Sigmoid colon (tissue), 7 donors: Measurements from ENCODE around the gene DBT. TPM values are rescaled to one million over a fixed set of nuclear protein-coding genes. Genes with fewer than 3 reads are reported as not detected.
A peak's percentile ranks its signal among the peaks of the same experiment; 100 is the strongest.

Source experiments
- DNase-seq: peaks from one replicate; pipeline ENCODE4 v3.0.0-alpha.2; 2019
- H3K27ac ChIP-seq, 4 donors: fragments of 200-600 bp; sonication (generic); one replicate each; pipeline ENCODE4 v1.5.1; 2016 to 2019; ENCODE audit warnings: mild to moderate bottlenecking in 1 of 4
- H3K27me3 ChIP-seq, 3 donors: fragments of 200-600 bp; sonication (generic); one replicate each; pipeline ENCODE4 v1.5.1; 2019; ENCODE audit warnings: mild to moderate bottlenecking in 1 of 3
- H3K36me3 ChIP-seq, 4 donors: fragments of 200-600 bp; sonication (generic); one replicate each; pipeline ENCODE4 v1.5.1; 2016 to 2019
- H3K4me1 ChIP-seq, 4 donors: fragments of 200-600 bp; sonication (generic); one replicate each; pipeline ENCODE4 v1.5.1; 2017 to 2019
- H3K4me3 ChIP-seq, 4 donors: fragments of 200-600 bp; sonication (generic); one replicate each; pipeline ENCODE4 v1.5.1; 2017 to 2019; ENCODE audit warnings: mild to moderate bottlenecking in 2 of 4, moderate library complexity in 1 of 4
- H3K9me3 ChIP-seq, 4 donors: fragments of 200-600 bp in 3 of 4; sonication (generic) in 3 of 4; one replicate each; pipeline versions ENCODE4 v1.5.1 to v1.6.1; 2013 to 2019
- CTCF ChIP-seq, 4 experiments: fragments of 450-650 bp in 3 of 4; fragments of 200-600 bp in 1 of 4; IDR thresholded peaks; one replicate each; pipeline ENCODE4 v1.5.1; 2016 to 2019; ENCODE audit warnings: antibody characterized with exemption in 4 of 4, mild to moderate bottlenecking in 3 of 4, moderate library complexity in 2 of 4
- EP300 ChIP-seq, 4 donors: sonication (generic); formaldehyde crosslinking; IDR thresholded peaks; one replicate each; pipeline ENCODE4 v1.6.1; 2017; ENCODE audit warnings: antibody characterized with exemption in 4 of 4
- POLR2A ChIP-seq, 2 donors: fragments of 450-650 bp; IDR thresholded peaks; one replicate each; pipeline ENCODE4 v1.6.1; 2016; ENCODE audit warnings: antibody characterized with exemption in 2 of 2, mild to moderate bottlenecking in 2 of 2, moderate library complexity in 2 of 2
- POLR2AphosphoS5 ChIP-seq, 4 donors: sonication (generic); formaldehyde crosslinking; IDR thresholded peaks; one replicate each; pipeline ENCODE4 v1.6.1; 2017; ENCODE audit warnings: antibody characterized with exemption in 4 of 4
- WGBS, 2 donors: extraction: QIAGEN DNeasy Blood & Tissue Kit; methylation state at CpG; one replicate each; pipeline ENCODE4 v1.1.7; 2013; 5-methylcytosine and 5-hydroxymethylcytosine counted together
- intact Hi-C: fragments of 100-400 bp; cut with DNase I; formaldehyde crosslinking; loops from one replicate; pipeline ENCODE4 v1.15.1; 2023
- polyA plus RNA-seq, 3 donors: library from polyadenylated mRNA; stranded (reverse); fragments of 200-250 nt; gene quantifications; one replicate each; pipeline ENCODE4 v1.2.3, GENCODE V29; 2013
- total RNA-seq, 4 donors: library from RNA; depleted of rRNA; stranded (reverse); fragments of >200 nt; gene quantifications; one replicate each; pipeline ENCODE4 v1.1.0, GENCODE V29; 2016
- donor health status: healthy with polysubstance abuse.
- donor health status: Bipolar disorder and iron deficiency.
- donor health status: healthy.

The DBT gene
- total and polyA plus RNA-seq, 7 donors: 3.0 to 14.3 (median 8.8) TPM

GRCh38 chr1:100277866-100278265, 28.2 kb upstream of the DBT start:
- intact Hi-C loops: no loop called here
- H3K27ac ChIP-seq: no peak overlapping the region
- 46 to 68% methylated on average over 1 of the region's 1 CpG for WGBS, 2 donors

GRCh38 chr1:100268202-100268601, 18.6 kb upstream of the DBT start:
- no peak for TF ChIP-seq EP300 (IDR thresholded peaks at IDR 0.05)
- TF ChIP-seq CTCF (IDR thresholded peaks at IDR 0.05): no peak
- TF ChIP-seq POLR2A (IDR thresholded peaks at IDR 0.05): no peak
- no peak for TF ChIP-seq POLR2AphosphoS5 (IDR thresholded peaks at IDR 0.05)
- Histone ChIP-seq H3K36me3 (peaks cover 9 to 63% (median 25%) of the 10 kb centered on the region in 4 donors), H3K27ac (no peak overlapping the region), H3K9me3 (no peaks in the 10 kb centered on the region), H3K4me3 (no peak overlapping the region), H3K4me1 (peaks cover 0 to 44% (median 23%) of the 10 kb centered on the region in 4 donors), H3K27me3 (no peaks in the 10 kb centered on the region)
- intact Hi-C loops: loop anchor here (5.0 kb wide), 1 partner anchor 84 kb away; the partner anchor contains the start of gene CDC14A
- no peak for DNase-seq
- 96 to 97% methylated on average over 4 of the region's 4 CpGs for WGBS, 2 donors

More at GRCh38 chr1:100277866-100278265, 28.2 kb upstream of the DBT start:
- TF ChIP-seq POLR2AphosphoS5 (IDR thresholded peaks at IDR 0.05): no peak
- TF ChIP-seq CTCF (IDR thresholded peaks at IDR 0.05): no peak
- no peak for TF ChIP-seq POLR2A (IDR thresholded peaks at IDR 0.05)
- TF ChIP-seq EP300 (IDR thresholded peaks at IDR 0.05): no peak
- Histone ChIP-seq H3K4me1 (no peaks in the 10 kb centered on the region), H3K27me3 (no peaks in the 10 kb centered on the region), H3K9me3 (no peaks in the 10 kb centered on the region), H3K36me3 (peaks cover 5 to 99% (median 42%) of the 10 kb centered on the region in 4 donors), H3K4me3 (no peak overlapping the region)
- DNase-seq: no peak

- Histone ChIP-seq H3K36me3 (peaks cover 9 to 53% (median 25%) of the 10 kb centered on the region in 4 donors), H3K9me3 (no peaks in the 10 kb centered on the region), H3K4me1 (peaks cover 0 to 44% (median 23%) of the 10 kb centered on the region in 4 donors), H3K27me3 (no peaks in the 10 kb centered on the region), H3K4me3 (peak overlapping the region in 3 of 4 donors; percentile 73 to 83 (median 77)), H3K27ac (peak overlapping the region in 1 of 4 donors; percentile 83)
- TF ChIP-seq CTCF (IDR thresholded peaks at IDR 0.05) (no peak), POLR2A (IDR thresholded peaks at IDR 0.05) (no peak), EP300 (IDR thresholded peaks at IDR 0.05) (no peak), POLR2AphosphoS5 (IDR thresholded peaks at IDR 0.05) (no peak)
- intact Hi-C loops: loop anchor here (5.0 kb wide), 1 partner anchor 85 kb away; the partner anchor contains the start of gene CDC14A
- no peak for DNase-seq
- WGBS, 2 donors: 75 to 82% methylated on average over 1 of the region's 1 CpG
These were observed 17.6 kb upstream of the DBT start for GRCh38 chr1:100267284-100267683.

- peaks cover 0 to 44% (median 23%) of the 10 kb centered on the region in 4 donors for H3K4me1 ChIP-seq
- WGBS, 2 donors: 0 to 1% methylated on average over 8 of the region's 8 CpGs
- intact Hi-C loops: loop anchor here (5.0 kb wide), 1 partner anchor 86 kb away; the partner anchor contains the start of gene CDC14A
- DNase-seq: no peak
- H3K36me3 ChIP-seq: peaks cover 9 to 48% (median 20%) of the 10 kb centered on the region in 4 donors
- H3K4me3 ChIP-seq: peak overlapping the region; percentile 70 to 83 (median 75)
- H3K9me3 ChIP-seq: no peaks in the 10 kb centered on the region
- no peaks in the 10 kb centered on the region for H3K27me3 ChIP-seq
- H3K27ac ChIP-seq: peak overlapping the region; percentile 82 to 87 (median 84)
- TF ChIP-seq EP300 (IDR thresholded peaks at IDR 0.05) (no peak), POLR2AphosphoS5 (IDR thresholded peaks at IDR 0.05) (no peak), CTCF (IDR thresholded peaks at IDR 0.05) (no peak), POLR2A (IDR thresholded peaks at IDR 0.05) (no peak)
These were observed 17.1 kb upstream of the DBT start for GRCh38 chr1:100266741-100267140.
